Mammary epithelial cell (primary cell): ENCODE measurements around the gene CNTN5.

Experiments used
- CTCF ChIP-seq, 2 donors: IDR thresholded peaks in 1 of 2; conservative IDR thresholded peaks in 1 of 2; 2 replicates each; pipeline ENCODE4 v1.5.1; 2011 to 2012; ENCODE audit warnings: inconsistent platforms in 2 of 2, low read length in 2 of 2, mild to moderate bottlenecking in 2 of 2, control low read depth in 1 of 2, low read depth in 1 of 2; ENCODE audit not compliant: insufficient read depth in 1 of 2; ENCODE audit errors: extremely low read depth in 1 of 2
- EZH2 ChIP-seq: IDR thresholded peaks from 2 replicates; pipeline ENCODE4 v1.6.1; 2012; ENCODE audit warnings: low read length, inconsistent platforms, borderline replicate concordance

DNA sequence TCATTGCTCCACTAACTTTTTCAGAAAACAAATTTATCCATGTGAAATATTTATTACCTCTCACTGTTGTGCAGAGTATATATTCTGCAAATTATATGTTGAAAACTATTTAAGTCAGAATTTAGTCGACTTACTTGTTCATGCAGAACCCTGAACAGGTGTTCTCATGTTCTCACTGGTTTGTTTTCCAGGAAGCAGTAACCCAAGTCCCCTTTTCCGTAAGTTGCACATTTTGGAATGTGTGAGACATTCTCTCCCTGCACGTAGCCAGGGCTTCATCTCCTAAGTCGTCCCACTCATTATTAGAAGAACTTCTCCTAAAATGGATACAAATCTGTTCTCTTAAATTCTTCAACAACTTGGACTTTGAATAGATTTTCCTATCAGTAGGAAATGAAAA lies 524.9 kb downstream of the CNTN5 start:
- TF ChIP-seq CTCF (conservative IDR thresholded peaks at IDR 0.05 in 1 of 2, IDR thresholded peaks at IDR 0.05 in 1 of 2; ENCODE audit: extremely low read depth in 1 of 2, insufficient read depth in 1 of 2, low read depth in 1 of 2, low read length in 2 of 2) (no peak), EZH2 (no peak)
